BJ (cell line): Measurements from ENCODE around the gene NQO2. TPM values are rescaled to one million over a fixed set of nuclear protein-coding genes. Genes with fewer than 3 reads are reported as not detected.
"Not testable (repeated sequence)": the region's sequence is repeated elsewhere in the genome, so short reads cannot be mapped to it uniquely, and the experiment has no call there.

Source experiments
- CTCF ChIA-PET: fragments of 350-600 bp; formaldehyde crosslinking; extraction: SDS; loops from one replicate; lab custom pipeline; 2021; ENCODE audit warnings: antibody characterized with exemption, inconsistent platforms; lab: Yijun Ruan, JAX
- POLR2A ChIA-PET: fragments of 300-600 bp; sonication (Branson Sonifier 250); formaldehyde crosslinking; extraction: SDS; loops from one replicate; lab custom pipeline; 2021; ENCODE audit warnings: antibody characterized with exemption; lab: Charles Lee
- DNase-seq: peaks from one replicate; pipeline ENCODE4 v3.0.0-alpha.2; 2011; ENCODE audit warnings: low read depth
- H3K27me3 ChIP-seq: 2 replicates; pipeline ENCODE4 v1.6.0; 2011; ENCODE audit warnings: low read length; ENCODE audit not compliant: control insufficient read depth, insufficient read depth
- H3K36me3 ChIP-seq: 2 replicates; pipeline ENCODE4 v1.5.1; 2011; ENCODE audit warnings: low read length; ENCODE audit not compliant: control insufficient read depth, insufficient read depth
- H3K4me3 ChIP-seq: 2 replicates; pipeline ENCODE4 v1.5.1; 2011; ENCODE audit warnings: low read depth, mild to moderate bottlenecking, control low read depth, low read length
- polyA plus RNA-seq: library from polyadenylated mRNA; depleted of rRNA; stranded (reverse); fragments of >200 nt; gene quantifications from 2 replicates; pipeline ENCODE4 v1.2.3, GENCODE V29; 2011
- TF ChIP-seq, protein P1 (sequence below): IDR thresholded peaks from 2 replicates; pipeline ENCODE4 v1.5.1; 2011; ENCODE audit warnings: low read depth, mild to moderate bottlenecking, control low read depth, inconsistent platforms, low read length, moderate library complexity; ENCODE audit not compliant: insufficient read depth

The NQO2 gene
- polyA plus RNA-seq, 1 experiment, result 56.2 TPM

DNA sequence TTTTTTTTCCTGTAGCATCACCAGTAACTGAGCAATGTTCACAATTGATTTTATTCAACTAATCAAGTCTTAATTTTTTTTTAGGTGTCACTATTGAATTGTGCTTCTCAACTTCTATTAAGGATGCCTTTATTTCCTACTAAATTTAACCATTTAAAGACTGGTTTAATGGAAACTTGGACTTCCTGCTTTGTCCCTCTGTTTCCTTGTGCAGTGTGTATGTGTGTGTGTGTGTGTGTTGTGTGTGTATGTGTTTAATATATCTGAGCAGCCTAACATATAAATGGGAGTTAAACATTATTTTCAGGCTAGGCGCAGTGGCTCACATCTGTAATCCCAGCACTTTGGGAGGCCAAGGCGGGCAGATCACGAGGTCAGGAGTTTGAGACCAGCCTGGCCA lies 30.1 kb upstream of the NQO2 start:
- Histone ChIP-seq H3K27me3 (no peaks in the 10 kb centered on the region), H3K4me3 (no peak overlapping the region), H3K36me3 (no peaks in the 10 kb centered on the region)
- DNase-seq, result no peak
- TF ChIP-seq, protein P1, sequence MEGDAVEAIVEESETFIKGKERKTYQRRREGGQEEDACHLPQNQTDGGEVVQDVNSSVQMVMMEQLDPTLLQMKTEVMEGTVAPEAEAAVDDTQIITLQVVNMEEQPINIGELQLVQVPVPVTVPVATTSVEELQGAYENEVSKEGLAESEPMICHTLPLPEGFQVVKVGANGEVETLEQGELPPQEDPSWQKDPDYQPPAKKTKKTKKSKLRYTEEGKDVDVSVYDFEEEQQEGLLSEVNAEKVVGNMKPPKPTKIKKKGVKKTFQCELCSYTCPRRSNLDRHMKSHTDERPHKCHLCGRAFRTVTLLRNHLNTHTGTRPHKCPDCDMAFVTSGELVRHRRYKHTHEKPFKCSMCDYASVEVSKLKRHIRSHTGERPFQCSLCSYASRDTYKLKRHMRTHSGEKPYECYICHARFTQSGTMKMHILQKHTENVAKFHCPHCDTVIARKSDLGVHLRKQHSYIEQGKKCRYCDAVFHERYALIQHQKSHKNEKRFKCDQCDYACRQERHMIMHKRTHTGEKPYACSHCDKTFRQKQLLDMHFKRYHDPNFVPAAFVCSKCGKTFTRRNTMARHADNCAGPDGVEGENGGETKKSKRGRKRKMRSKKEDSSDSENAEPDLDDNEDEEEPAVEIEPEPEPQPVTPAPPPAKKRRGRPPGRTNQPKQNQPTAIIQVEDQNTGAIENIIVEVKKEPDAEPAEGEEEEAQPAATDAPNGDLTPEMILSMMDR, result no peak
- ChIA-PET CTCF (interaction anchor here (1.5 kb wide), 1 partner anchor 17 kb away, joined by 6 read pairs; no protein-coding TSS in a partner anchor), POLR2A (no interaction called here)

DNA sequence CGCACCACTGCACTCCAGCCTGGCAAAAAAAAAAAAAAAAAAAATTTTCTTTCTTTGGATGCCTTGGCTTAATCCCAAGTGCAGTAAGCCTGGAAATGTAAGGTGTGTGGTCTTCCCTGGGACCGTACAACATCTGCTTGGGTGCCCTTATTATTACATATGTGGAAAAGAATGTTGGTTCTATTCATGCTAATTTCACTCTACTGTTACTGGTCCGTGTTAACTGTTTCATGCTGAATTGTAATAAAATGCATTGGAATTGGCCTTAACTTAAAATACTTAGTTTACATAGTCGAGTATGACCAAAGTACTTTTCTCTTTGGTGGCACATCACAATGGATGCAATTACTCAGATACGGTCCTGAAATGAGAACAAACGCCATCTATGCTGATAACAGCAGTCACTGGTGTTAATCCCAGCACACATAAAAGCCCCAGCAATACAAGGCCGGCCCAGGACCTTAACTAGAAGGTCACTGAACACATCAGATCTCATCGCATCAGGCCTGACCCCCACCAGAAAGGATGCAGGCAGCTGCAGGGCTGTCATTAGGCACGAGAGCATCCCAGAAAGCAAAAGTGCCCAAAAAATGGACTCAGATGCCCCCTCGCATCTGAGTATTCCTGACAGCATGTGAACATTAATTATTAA lies 29.5 kb upstream of the NQO2 start:
- Histone ChIP-seq H3K36me3 (no peaks in the 10 kb centered on the region), H3K4me3 (peak overlapping the region; percentile 63), H3K27me3 (no peaks in the 10 kb centered on the region)
- TF ChIP-seq, protein P1, result no peak
- no peak for DNase-seq
- CTCF ChIA-PET, result no interaction called here
- POLR2A ChIA-PET, result no interaction called here

DNA sequence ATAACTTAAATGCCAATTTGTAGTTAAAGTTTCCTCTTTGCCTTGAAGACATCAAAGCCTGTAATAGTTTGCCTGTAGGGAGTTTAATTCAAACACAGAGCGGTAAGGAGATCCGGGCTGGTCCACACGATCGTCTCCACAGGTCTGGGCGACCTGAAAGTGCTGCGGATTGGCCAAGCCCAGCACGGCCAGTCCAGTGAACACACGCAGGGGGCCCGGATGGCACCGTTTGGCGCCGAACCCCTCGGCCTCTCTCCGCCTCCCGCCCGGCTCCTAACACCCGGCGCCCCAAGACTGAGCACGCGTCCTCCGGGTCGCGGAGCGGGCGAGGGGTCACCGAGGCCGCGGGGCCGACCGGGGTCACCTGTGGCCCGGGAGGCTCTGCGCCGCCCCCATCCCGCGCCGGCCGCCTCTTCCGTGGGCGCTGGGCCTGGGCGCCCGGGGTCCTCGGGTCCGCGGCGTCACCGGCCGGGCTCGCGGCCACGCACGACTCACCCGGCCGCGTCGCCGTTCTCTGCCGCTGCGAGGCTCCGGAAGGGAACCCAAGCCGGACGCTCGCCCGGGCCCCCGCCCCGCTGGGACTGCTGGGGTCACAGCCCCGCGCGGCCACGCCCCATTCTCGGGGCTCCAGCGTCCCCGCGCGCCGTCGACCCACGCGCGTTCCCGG lies 28.8 kb upstream of the NQO2 start:
- CTCF ChIA-PET, result interaction anchor here (1.0 to 1.3 kb wide), 4 partner anchors 16 to 19 kb away, joined by 3 to 7 read pairs (median 4); no protein-coding TSS in a partner anchor
- POLR2A ChIA-PET, result interaction anchor here (0.7 to 1.0 kb wide), 2 partner anchors 17 to 20 kb away, joined by 3 to 7 read pairs; no protein-coding TSS in a partner anchor
- H3K36me3 ChIP-seq, result no peaks in the 10 kb centered on the region
- peak overlapping the region; percentile 63 for H3K4me3 ChIP-seq
- TF ChIP-seq, protein P1, result no peak
- no peaks in the 10 kb centered on the region for H3K27me3 ChIP-seq
- no peak for DNase-seq

DNA sequence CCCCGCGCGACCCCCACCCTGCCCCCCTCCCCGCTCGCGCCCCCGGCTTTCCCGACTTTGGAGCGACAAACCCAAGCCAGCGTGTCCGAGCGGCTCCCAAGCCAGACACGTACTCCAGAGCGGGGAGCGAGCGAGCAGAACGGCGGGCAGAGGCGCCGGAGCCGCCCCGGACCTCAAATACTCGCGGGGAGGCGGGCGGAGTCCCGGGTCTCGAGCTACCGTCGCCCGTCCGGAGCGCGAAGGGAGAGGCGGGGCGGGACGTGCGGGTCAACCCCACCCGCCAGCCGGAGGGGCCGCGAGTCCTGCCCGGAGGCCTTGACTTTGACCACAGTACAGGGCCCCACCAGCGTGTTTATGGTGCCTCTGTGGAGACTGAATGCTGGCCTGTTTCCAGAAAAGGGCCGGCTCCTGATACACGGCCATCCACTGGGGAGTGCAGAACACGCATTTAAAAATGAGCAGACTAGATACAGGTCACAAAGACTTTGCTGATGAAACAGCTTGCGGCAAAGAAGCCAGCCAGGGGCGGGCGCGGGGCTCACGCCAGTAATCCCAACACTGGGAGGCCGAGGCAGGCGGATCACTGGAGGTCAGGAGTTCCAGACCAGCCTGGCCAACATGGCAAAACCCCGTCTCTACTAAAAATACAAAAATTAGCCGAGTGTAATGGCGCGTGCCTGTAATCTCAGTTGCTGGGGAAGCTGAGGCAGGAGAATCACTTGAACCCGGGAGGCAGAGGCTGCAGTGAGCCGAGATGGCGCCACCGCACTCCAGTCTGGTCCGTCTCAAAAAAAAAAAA lies 28.1 kb upstream of the NQO2 start, which contains the start of gene SERPINB6:
Gene SERPINB6 (minus strand): TSS at position 148 of the 799 bp plus-strand sequence. CDS start 12,235 bp downstream, outside the sequence.
- no peak for DNase-seq
- Histone ChIP-seq H3K4me3 (peak within 1 kb of the TSS; percentile 63), H3K27me3 (no peaks in the 10 kb centered on the region), H3K36me3 (no peaks in the 10 kb centered on the region)
- POLR2A ChIA-PET, result interaction anchor here (0.6 to 1.0 kb wide), 4 partner anchors 16 to 1417 kb away, joined by 3 to 7 read pairs (median 4); no protein-coding TSS in a partner anchor
- CTCF ChIA-PET, result interaction anchor here (0.9 to 1.3 kb wide), 6 partner anchors 15 to 40 kb away, joined by 3 to 7 read pairs (median 4); no protein-coding TSS in a partner anchor
- TF ChIP-seq, protein P1, result no peak

DNA sequence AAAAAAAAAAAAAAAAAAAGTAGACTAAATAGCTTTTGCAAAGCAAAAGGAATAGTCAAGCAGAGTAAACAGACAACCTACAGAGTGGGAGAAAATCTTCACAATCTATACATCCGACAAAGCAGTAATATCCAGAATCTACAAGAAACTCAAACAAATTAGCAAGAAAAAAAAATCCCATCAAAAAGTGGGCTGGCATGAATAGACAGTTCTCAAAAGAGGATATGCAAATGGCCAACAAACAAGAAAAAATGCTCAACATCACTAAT lies 27.5 kb upstream of the NQO2 start:
- H3K27me3 ChIP-seq, DNase-seq, H3K36me3 ChIP-seq, POLR2A ChIA-PET: not testable (repeated sequence)
- CTCF ChIA-PET, result interaction anchor here (0.9 to 1.3 kb wide), 5 partner anchors 15 to 40 kb away, joined by 3 to 7 read pairs (median 3); no protein-coding TSS in a partner anchor
- peak overlapping the region; percentile 63 for H3K4me3 ChIP-seq

DNA sequence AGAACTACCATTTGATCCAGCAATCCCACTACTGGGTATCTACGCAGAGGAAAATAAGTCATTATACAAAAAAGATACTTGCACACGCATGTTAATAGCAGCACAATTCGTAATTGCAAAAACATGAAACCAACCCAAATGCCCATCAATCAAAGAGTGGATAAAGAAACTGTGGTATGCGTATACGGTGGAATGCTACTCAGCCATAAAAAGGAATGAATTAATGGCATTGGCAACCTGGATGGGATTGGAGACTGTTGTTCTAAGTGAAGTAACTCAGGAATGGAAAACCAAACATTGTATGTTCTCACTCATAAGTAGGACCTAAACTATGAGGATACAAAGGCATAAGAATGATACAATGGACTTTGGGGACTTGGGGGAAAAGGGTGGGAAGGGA lies 27.0 kb upstream of the NQO2 start:
- not testable (repeated sequence) for H3K4me3 ChIP-seq

DNA sequence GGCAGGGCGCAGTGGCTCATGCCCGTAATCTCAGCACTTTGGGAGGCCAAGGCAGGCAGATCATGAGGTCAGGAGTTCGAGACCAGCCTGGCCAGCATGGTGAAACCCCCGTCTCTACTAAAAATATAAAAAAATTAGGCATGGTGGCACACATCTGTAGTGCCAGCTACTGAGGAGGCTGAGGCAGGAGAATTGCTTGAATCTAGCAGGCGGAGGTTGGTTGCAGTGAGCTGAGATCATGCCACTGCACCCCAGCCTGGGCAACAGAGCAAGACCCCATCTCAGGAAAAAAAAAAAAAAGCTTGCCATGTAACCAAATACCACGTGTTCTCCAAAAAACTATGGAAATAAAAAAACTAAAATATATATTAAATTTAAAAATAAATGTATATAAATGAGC lies 26.5 kb upstream of the NQO2 start:
- H3K4me3 ChIP-seq, H3K36me3 ChIP-seq, DNase-seq, H3K27me3 ChIP-seq, POLR2A ChIA-PET: not testable (repeated sequence)
- CTCF ChIA-PET, result interaction anchor here (0.8 to 4.4 kb wide), 3 partner anchors 17 to 41 kb away, joined by 3 to 28 read pairs (median 3); no protein-coding TSS in a partner anchor

More for the DNA sequence above, 27.0 kb upstream of the NQO2 start:
- DNase-seq, H3K27me3 ChIP-seq, POLR2A ChIA-PET, H3K36me3 ChIP-seq: not testable (repeated sequence)
- CTCF ChIA-PET, result interaction anchor here (4.4 kb wide), 1 partner anchor 17 kb away, joined by 28 read pairs; no protein-coding TSS in a partner anchor
